Measurements from ENCODE around the gene PPP1R37.

PPP1R37 gene

DNA sequence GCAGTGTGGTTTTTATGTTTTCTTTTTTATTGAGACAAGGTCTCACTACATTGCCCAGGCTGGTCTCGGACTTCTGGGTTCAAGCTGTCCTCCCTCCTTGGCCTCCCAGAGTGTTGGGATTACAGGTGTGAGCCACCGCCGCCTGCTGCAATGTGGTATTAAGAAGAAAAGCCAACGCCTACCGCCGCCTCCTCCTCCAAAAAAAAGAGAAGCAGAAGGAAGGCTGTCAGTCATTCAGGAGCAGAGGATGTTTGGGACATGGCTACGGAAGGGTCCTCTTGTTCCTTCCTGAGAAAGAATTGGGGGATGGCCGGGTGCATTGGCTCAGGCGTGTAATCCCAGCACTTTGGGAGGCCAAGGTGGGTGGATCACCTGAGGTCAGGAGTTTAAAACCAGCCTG, 1.2 kb downstream of the PPP1R37 start:
- no peak overlapping the region for H4K91ac ChIP-seq (ENCODE audit: low read depth, low read length, poor library complexity)
- peak overlapping the region; percentile 66 for H3K4me2 ChIP-seq (ENCODE audit: insufficient read depth, low read length, poor library complexity, severe bottlenecking)
- no peak overlapping the region for H2BK12ac ChIP-seq (ENCODE audit: low read length)
- no peak overlapping the region for H2BK5ac ChIP-seq (ENCODE audit: low read length)
- H3K27ac ChIP-seq (replicated peaks; ENCODE audit: low read length), result no peak overlapping the region
- no peak overlapping the region for H3K4ac ChIP-seq (ENCODE audit: low read length)
- H2AFZ ChIP-seq (ENCODE audit: low read length), result no peak overlapping the region
- DNase-seq (ENCODE audit: low spot score), result no peak
- peaks cover 16% of the 10 kb centered on the region for H3K79me1 ChIP-seq (ENCODE audit: low read depth, low read length)
- H2BK120ac ChIP-seq (ENCODE audit: low read depth, low read length), result no peak overlapping the region
- H3K9ac ChIP-seq (ENCODE audit: low read depth, low read length, poor library complexity), result no peak overlapping the region
- WGBS, 2 donors (ENCODE audit: extremely low coverage in 2 of 2, insufficient read length in 2 of 2, insufficient replicate concordance in 1 of 2), result no CpG with 5 or more reads among the region's 9 CpGs
- no peak overlapping the region for H4K8ac ChIP-seq (ENCODE audit: low read depth, low read length)
- H3K18ac ChIP-seq (ENCODE audit: low read length), result no peak overlapping the region
- H3K4me3 ChIP-seq (ENCODE audit: low read length in 2 of 2), result peak overlapping the region; percentile 96 to 100
- no peaks in the 10 kb centered on the region for H3K27me3 ChIP-seq (ENCODE audit: control insufficient read depth in 3 of 3, insufficient read depth in 3 of 3, low read depth in 1 of 3, low read length in 3 of 3)
- no peak overlapping the region for H3K14ac ChIP-seq (ENCODE audit: low read length)
- H3K9me3 ChIP-seq (replicated peaks in 1 of 2; ENCODE audit: control insufficient read depth in 2 of 2, insufficient read depth in 1 of 2, low read depth in 1 of 2, low read length in 2 of 2), result no peaks in the 10 kb centered on the region
- H2BK15ac ChIP-seq (ENCODE audit: low read length), result no peak overlapping the region
- H3K36me3 ChIP-seq (replicated peaks in 1 of 2; ENCODE audit: control insufficient read depth in 2 of 2, insufficient read depth in 2 of 2, low read length in 2 of 2), result peaks cover 10 to 32% of the 10 kb centered on the region in 2 donors
- no peak overlapping the region for H2AK5ac ChIP-seq (ENCODE audit: low read depth, low read length)
- H3K4me1 ChIP-seq (ENCODE audit: control insufficient read depth in 2 of 2, insufficient read depth in 1 of 2, low read depth in 1 of 2, low read length in 2 of 2), result peaks cover 15 to 31% of the 10 kb centered on the region in 2 donors
- no peak overlapping the region for H3K23ac ChIP-seq (ENCODE audit: low read depth, low read length, poor library complexity)

DNA sequence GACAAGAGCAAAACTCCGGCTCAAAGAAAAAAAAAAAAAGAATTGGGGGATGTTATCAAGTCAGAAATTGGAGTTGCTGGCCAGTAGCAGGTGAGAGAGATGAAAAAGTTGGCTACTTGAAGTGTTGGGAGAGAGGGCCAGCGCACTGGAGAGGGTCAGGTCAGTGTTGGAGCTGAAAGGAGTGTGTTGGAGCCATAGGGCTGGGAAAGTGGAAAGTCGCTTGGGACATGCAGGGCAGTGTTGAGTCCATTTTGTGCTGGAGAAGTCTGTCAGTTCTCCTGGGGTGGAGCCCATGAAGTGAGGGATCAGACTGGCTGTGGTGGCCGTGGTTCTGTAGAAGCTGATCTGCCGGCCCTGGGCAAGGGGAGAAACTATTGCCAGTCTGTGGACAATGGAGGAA, 1.7 kb downstream of the PPP1R37 start:
- no peak overlapping the region for H2BK120ac ChIP-seq (ENCODE audit: low read depth, low read length)
- no peak overlapping the region for H2AK5ac ChIP-seq (ENCODE audit: low read depth, low read length)
- H3K18ac ChIP-seq (ENCODE audit: low read length), result no peak overlapping the region
- peak overlapping the region in 1 of 2 donors; percentile 96 for H3K4me3 ChIP-seq (ENCODE audit: low read length in 2 of 2)
- no peak overlapping the region for H3K14ac ChIP-seq (ENCODE audit: low read length)
- H4K91ac ChIP-seq (ENCODE audit: low read depth, low read length, poor library complexity), result no peak overlapping the region
- H4K8ac ChIP-seq (ENCODE audit: low read depth, low read length), result no peak overlapping the region
- no peak overlapping the region for H3K9ac ChIP-seq (ENCODE audit: low read depth, low read length, poor library complexity)
- H3K27me3 ChIP-seq (ENCODE audit: control insufficient read depth in 3 of 3, insufficient read depth in 3 of 3, low read depth in 1 of 3, low read length in 3 of 3), result no peaks in the 10 kb centered on the region
- no peak overlapping the region for H3K4ac ChIP-seq (ENCODE audit: low read length)
- no peak overlapping the region for H2BK12ac ChIP-seq (ENCODE audit: low read length)
- no peak overlapping the region for H3K23ac ChIP-seq (ENCODE audit: low read depth, low read length, poor library complexity)
- H2AFZ ChIP-seq (ENCODE audit: low read length), result no peak overlapping the region
- peaks cover 19 to 37% of the 10 kb centered on the region in 2 donors for H3K4me1 ChIP-seq (ENCODE audit: control insufficient read depth in 2 of 2, insufficient read depth in 1 of 2, low read depth in 1 of 2, low read length in 2 of 2)
- DNase-seq (ENCODE audit: low spot score), result no peak
- no peaks in the 10 kb centered on the region for H3K9me3 ChIP-seq (replicated peaks in 1 of 2; ENCODE audit: control insufficient read depth in 2 of 2, insufficient read depth in 1 of 2, low read depth in 1 of 2, low read length in 2 of 2)
- H2BK15ac ChIP-seq (ENCODE audit: low read length), result no peak overlapping the region
- no CpG with 5 or more reads among the region's 5 CpGs for WGBS, 2 donors (ENCODE audit: extremely low coverage in 2 of 2, insufficient read length in 2 of 2, insufficient replicate concordance in 1 of 2)
- no peak overlapping the region for H3K4me2 ChIP-seq (ENCODE audit: insufficient read depth, low read length, poor library complexity, severe bottlenecking)
- no peak overlapping the region for H3K27ac ChIP-seq (replicated peaks; ENCODE audit: low read length)
- H3K36me3 ChIP-seq (replicated peaks in 1 of 2; ENCODE audit: control insufficient read depth in 2 of 2, insufficient read depth in 2 of 2, low read length in 2 of 2), result peaks cover 10 to 30% of the 10 kb centered on the region in 2 donors
- H2BK5ac ChIP-seq (ENCODE audit: low read length), result no peak overlapping the region
- H3K79me1 ChIP-seq (ENCODE audit: low read depth, low read length), result peaks cover 16% of the 10 kb centered on the region

DNA sequence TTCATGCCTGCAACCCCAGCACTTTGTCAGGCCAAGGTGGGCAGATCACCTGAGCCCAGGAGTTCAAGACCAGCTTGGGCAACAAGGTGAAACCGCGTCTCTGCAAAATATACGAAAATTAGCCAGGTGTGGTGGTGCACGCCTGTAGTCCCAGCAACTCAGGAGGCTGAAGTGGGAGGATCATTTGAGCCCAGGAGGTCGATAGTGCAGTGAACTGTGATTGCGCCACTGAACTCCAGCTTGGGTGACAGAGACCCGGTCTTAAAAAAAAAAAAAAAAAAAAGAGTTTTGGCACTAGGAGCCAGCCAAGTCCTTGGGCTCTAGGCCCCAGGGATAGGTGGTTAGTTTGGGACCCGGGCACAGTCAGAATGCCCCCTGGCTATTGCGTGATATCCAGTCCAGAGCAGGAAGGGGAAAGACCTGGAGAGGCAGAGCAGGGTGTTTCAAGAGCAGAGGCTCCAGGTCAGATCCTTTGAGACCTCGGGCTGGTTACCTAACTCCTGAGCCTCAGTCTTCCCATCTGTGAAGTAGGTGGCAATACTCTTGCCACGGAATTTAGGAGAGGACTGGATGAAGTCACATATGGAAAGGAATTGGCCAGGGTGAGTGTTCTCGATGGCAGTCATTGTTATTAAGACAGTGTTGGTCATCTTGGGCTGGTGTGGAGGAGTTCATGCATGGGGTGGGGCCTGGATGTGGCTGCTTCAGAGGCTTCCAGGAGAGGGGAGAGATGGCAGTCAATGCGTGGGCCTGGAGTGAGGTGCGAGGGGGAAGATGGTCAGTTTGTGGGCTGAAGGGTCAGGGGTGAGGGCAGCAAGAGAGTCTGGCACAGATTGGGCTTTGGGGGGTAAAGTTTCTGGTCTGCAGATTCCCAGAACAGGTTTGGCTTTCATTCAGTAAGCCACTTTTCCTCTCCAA, 2.8 kb downstream of the PPP1R37 start:
- Histone ChIP-seq H3K9me3 (replicated peaks in 1 of 2; ENCODE audit: control insufficient read depth in 2 of 2, insufficient read depth in 1 of 2, low read depth in 1 of 2, low read length in 2 of 2) (no peaks in the 10 kb centered on the region), H2AK5ac (ENCODE audit: low read depth, low read length) (no peak overlapping the region), H3K14ac (ENCODE audit: low read length) (no peak overlapping the region), H3K23ac (ENCODE audit: low read depth, low read length, poor library complexity) (no peak overlapping the region), H2BK5ac (ENCODE audit: low read length) (no peak overlapping the region), H3K4me2 (ENCODE audit: insufficient read depth, low read length, poor library complexity, severe bottlenecking) (no peak overlapping the region), H2BK15ac (ENCODE audit: low read length) (no peak overlapping the region), H3K4me1 (ENCODE audit: control insufficient read depth in 2 of 2, insufficient read depth in 1 of 2, low read depth in 1 of 2, low read length in 2 of 2) (peaks cover 21 to 47% of the 10 kb centered on the region in 2 donors), H2BK12ac (ENCODE audit: low read length) (no peak overlapping the region), H3K4ac (ENCODE audit: low read length) (no peak overlapping the region), H4K8ac (ENCODE audit: low read depth, low read length) (no peak overlapping the region), H3K36me3 (replicated peaks in 1 of 2; ENCODE audit: control insufficient read depth in 2 of 2, insufficient read depth in 2 of 2, low read length in 2 of 2) (peaks cover 5 to 20% of the 10 kb centered on the region in 2 donors), H3K4me3 (ENCODE audit: low read length in 2 of 2) (no peak overlapping the region), H3K18ac (ENCODE audit: low read length) (no peak overlapping the region), H3K79me1 (ENCODE audit: low read depth, low read length) (peaks cover 14% of the 10 kb centered on the region), H3K9ac (ENCODE audit: low read depth, low read length, poor library complexity) (peak overlapping the region; percentile 6), H2AFZ (ENCODE audit: low read length) (no peak overlapping the region), H4K91ac (ENCODE audit: low read depth, low read length, poor library complexity) (no peak overlapping the region), H3K27ac (replicated peaks; ENCODE audit: low read length) (no peak overlapping the region), H3K27me3 (ENCODE audit: control insufficient read depth in 3 of 3, insufficient read depth in 3 of 3, low read depth in 1 of 3, low read length in 3 of 3) (no peaks in the 10 kb centered on the region), H2BK120ac (ENCODE audit: low read depth, low read length) (no peak overlapping the region)
- no peak for DNase-seq (ENCODE audit: low spot score)
- WGBS, 2 donors (ENCODE audit: extremely low coverage in 2 of 2, insufficient read length in 2 of 2, insufficient replicate concordance in 1 of 2), result no CpG with 5 or more reads among the region's 14 CpGs

DNA sequence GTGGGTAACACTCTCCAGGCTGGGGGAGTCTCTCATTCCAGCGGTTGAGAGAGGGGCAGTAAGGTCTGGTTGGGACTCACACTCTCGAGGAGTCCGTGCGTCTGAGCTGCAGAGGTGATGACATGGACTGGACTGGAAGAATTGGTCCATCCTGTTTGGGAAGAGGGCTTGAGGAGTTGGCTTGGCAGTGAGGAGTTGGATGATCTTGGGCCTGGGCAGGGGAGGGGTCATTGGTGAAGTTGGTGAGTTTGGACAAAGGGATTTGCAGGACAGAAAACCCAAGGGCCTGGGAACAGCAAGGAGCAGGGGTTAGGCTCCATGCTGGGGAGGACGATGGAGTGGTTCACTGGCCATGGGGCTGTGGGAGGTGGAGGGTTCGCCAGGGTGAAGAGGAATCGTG, 3.7 kb downstream of the PPP1R37 start:
- Histone ChIP-seq H4K8ac (ENCODE audit: low read depth, low read length) (no peak overlapping the region), H2BK5ac (ENCODE audit: low read length) (no peak overlapping the region), H3K14ac (ENCODE audit: low read length) (no peak overlapping the region), H3K4ac (ENCODE audit: low read length) (no peak overlapping the region), H3K27me3 (ENCODE audit: control insufficient read depth in 3 of 3, insufficient read depth in 3 of 3, low read depth in 1 of 3, low read length in 3 of 3) (no peaks in the 10 kb centered on the region), H2AFZ (ENCODE audit: low read length) (no peak overlapping the region), H3K27ac (replicated peaks; ENCODE audit: low read length) (no peak overlapping the region), H3K9me3 (replicated peaks in 1 of 2; ENCODE audit: control insufficient read depth in 2 of 2, insufficient read depth in 1 of 2, low read depth in 1 of 2, low read length in 2 of 2) (no peaks in the 10 kb centered on the region), H3K9ac (ENCODE audit: low read depth, low read length, poor library complexity) (no peak overlapping the region), H3K4me3 (ENCODE audit: low read length in 2 of 2) (peak overlapping the region in 1 of 2 donors; percentile 15), H3K4me1 (ENCODE audit: control insufficient read depth in 2 of 2, insufficient read depth in 1 of 2, low read depth in 1 of 2, low read length in 2 of 2) (peaks cover 18 to 51% of the 10 kb centered on the region in 2 donors), H2AK5ac (ENCODE audit: low read depth, low read length) (no peak overlapping the region), H3K23ac (ENCODE audit: low read depth, low read length, poor library complexity) (no peak overlapping the region), H2BK12ac (ENCODE audit: low read length) (no peak overlapping the region), H3K79me1 (ENCODE audit: low read depth, low read length) (peaks cover 14% of the 10 kb centered on the region), H2BK15ac (ENCODE audit: low read length) (no peak overlapping the region), H2BK120ac (ENCODE audit: low read depth, low read length) (no peak overlapping the region), H3K18ac (ENCODE audit: low read length) (no peak overlapping the region), H4K91ac (ENCODE audit: low read depth, low read length, poor library complexity) (no peak overlapping the region), H3K36me3 (replicated peaks in 1 of 2; ENCODE audit: control insufficient read depth in 2 of 2, insufficient read depth in 2 of 2, low read length in 2 of 2) (peaks cover 5 to 16% of the 10 kb centered on the region in 2 donors), H3K4me2 (ENCODE audit: insufficient read depth, low read length, poor library complexity, severe bottlenecking) (no peak overlapping the region)
- no CpG with 5 or more reads among the region's 7 CpGs for WGBS, 2 donors (ENCODE audit: extremely low coverage in 2 of 2, insufficient read length in 2 of 2, insufficient replicate concordance in 1 of 2)
- no peak for DNase-seq (ENCODE audit: low spot score)
